Tibial nerve (tissue), 4 donors: ENCODE measurements around the gene NEMP1. TPM values are rescaled to one million over a fixed set of nuclear protein-coding genes. Genes with fewer than 3 reads are reported as not detected.

Experiments
- DNase-seq, 2 donors: peaks; one replicate each; pipeline ENCODE4 v3.0.0-alpha.2; 2019; ENCODE audit warnings: low spot score in 2 of 2
- H3K27ac ChIP-seq, 4 donors: fragments of 200-600 bp; sonication (generic) in 3 of 4; one replicate each; pipeline ENCODE4 v1.5.1; 2017 to 2019; ENCODE audit warnings: mild to moderate bottlenecking in 1 of 4
- H3K27me3 ChIP-seq, 2 donors: fragments of 200-600 bp; sonication (generic) in 1 of 2; one replicate each; pipeline versions ENCODE4 v1.5.1 to v1.6.0; 2017 to 2019
- H3K36me3 ChIP-seq, 3 donors: fragments of 200-600 bp; sonication (generic); one replicate each; pipeline ENCODE4 v1.5.1; 2018 to 2019
- H3K4me1 ChIP-seq, 4 donors: fragments of 200-600 bp; sonication (generic) in 3 of 4; one replicate each; pipeline ENCODE4 v1.5.1; 2017 to 2019
- H3K4me3 ChIP-seq, 4 donors: fragments of 200-600 bp; sonication (generic) in 3 of 4; one replicate each; pipeline ENCODE4 v1.5.1; 2017 to 2019; ENCODE audit warnings: mild to moderate bottlenecking in 1 of 4, moderate library complexity in 1 of 4
- H3K9me3 ChIP-seq, 4 donors: fragments of 200-600 bp; sonication (generic) in 3 of 4; one replicate each; pipeline ENCODE4 v1.5.1; 2017 to 2019
- EP300 ChIP-seq, 2 donors: sonication (generic); formaldehyde crosslinking; IDR thresholded peaks; one replicate each; pipeline ENCODE4 v1.6.1; 2017; ENCODE audit warnings: antibody characterized with exemption in 2 of 2, mild to moderate bottlenecking in 1 of 2
- POLR2A ChIP-seq, 2 donors: fragments of 450-650 bp; IDR thresholded peaks; one replicate each; pipeline ENCODE4 v1.6.1; 2017; ENCODE audit warnings: antibody characterized with exemption in 2 of 2, mild to moderate bottlenecking in 2 of 2, moderate library complexity in 2 of 2
- WGBS, 2 donors: methylation state at CpG; one replicate each; pipeline ENCODE4 v1.1.5; 2018; 5-methylcytosine and 5-hydroxymethylcytosine counted together
- total RNA-seq, 4 donors: library from RNA; depleted of rRNA; stranded (reverse); fragments of >200 nt; gene quantifications; one replicate each; pipeline ENCODE4 v1.1.0, GENCODE V29; 2016
- TF ChIP-seq, protein P1 (sequence below), 5 experiments: fragments of 200-600 bp in 3 of 5; fragments of 450-650 bp in 2 of 5; sonication (generic) in 3 of 5; IDR thresholded peaks; one replicate each; pipeline ENCODE4 v1.5.1; 2016 to 2019; ENCODE audit warnings: antibody characterized with exemption in 5 of 5, mild to moderate bottlenecking in 3 of 5, moderate library complexity in 2 of 5

Gene NEMP1
- total RNA-seq, 4 donors from 2014 or later, result 4.8 to 10.2 (median 6.6) TPM

DNA sequence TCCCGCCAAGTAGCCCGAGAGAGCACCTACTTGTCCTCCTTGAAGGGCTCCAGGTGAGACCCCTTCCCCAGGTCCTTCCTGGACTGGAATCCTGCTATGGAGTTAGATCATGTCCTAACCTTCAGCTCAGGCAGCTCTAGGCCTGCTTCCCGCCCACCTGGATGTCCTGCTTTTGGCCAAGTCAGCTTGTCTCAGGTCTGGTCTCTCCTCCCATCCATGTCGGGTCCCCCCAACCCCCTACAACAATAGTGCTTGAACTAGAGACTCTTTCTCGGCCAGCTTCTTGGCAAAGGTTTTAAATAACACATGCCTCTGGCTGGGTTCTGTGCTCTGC lies 13.9 kb upstream of the NEMP1 start:
- Histone ChIP-seq H3K27me3 (no peaks in the 10 kb centered on the region), H3K36me3 (peaks cover 0 to 62% (median 8%) of the 10 kb centered on the region in 3 donors), H3K4me1 (peaks cover 3 to 66% (median 47%) of the 10 kb centered on the region in 4 donors), H3K27ac (peak overlapping the region; percentile 76 to 99 (median 90)), H3K9me3 (no peaks in the 10 kb centered on the region), H3K4me3 (peak overlapping the region in 1 of 4 donors; percentile 82)
- WGBS, 2 donors, result 53 to 64% methylated on average over 5 of the region's 5 CpGs
- no peak for DNase-seq
- TF ChIP-seq EP300 (IDR thresholded peaks at IDR 0.05) (no peak), POLR2A (IDR thresholded peaks at IDR 0.05) (no peak)
- TF ChIP-seq, protein P1, sequence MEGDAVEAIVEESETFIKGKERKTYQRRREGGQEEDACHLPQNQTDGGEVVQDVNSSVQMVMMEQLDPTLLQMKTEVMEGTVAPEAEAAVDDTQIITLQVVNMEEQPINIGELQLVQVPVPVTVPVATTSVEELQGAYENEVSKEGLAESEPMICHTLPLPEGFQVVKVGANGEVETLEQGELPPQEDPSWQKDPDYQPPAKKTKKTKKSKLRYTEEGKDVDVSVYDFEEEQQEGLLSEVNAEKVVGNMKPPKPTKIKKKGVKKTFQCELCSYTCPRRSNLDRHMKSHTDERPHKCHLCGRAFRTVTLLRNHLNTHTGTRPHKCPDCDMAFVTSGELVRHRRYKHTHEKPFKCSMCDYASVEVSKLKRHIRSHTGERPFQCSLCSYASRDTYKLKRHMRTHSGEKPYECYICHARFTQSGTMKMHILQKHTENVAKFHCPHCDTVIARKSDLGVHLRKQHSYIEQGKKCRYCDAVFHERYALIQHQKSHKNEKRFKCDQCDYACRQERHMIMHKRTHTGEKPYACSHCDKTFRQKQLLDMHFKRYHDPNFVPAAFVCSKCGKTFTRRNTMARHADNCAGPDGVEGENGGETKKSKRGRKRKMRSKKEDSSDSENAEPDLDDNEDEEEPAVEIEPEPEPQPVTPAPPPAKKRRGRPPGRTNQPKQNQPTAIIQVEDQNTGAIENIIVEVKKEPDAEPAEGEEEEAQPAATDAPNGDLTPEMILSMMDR (IDR thresholded peaks at IDR 0.05), result no peak

DNA sequence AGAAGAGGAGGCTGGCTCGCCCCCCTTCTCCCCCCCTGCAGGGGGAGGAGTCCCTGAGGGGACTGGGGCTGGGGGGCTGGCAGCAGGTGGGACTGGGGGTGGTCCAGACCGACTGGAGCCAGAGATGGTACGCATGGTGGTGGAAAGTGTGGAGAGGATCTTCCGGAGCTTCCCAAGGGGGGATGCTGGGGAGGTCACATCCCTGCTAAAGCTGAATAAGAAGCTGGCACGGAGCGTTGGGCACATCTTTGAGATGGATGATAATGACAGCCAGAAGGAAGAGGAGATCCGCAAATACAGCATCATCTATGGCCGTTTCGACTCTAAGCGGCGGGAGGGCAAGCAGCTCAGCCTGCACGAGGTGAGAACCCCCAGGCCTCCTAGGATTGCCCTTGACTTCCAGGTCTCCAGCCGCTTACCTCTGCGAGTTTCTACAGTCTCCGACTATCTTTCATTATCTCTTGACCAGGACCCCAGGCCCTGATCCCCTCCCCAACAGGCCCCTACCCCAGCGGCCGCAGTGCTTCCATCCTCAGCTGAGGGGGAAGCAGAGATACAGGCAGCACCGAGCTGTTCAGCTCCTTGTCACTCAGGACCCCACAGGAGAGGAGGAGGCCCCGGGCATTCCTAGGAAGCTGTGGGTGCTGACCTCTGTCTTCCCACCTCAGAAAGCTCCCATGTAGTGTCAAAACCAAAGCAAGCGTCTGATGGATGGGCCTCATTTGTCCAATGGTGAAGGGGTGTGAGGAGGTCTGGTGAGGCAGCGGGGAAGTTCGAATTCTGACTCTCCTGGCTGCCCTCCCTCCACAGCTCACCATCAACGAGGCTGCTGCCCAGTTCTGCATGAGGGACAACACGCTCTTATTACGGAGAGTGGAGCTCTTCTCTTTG lies 13.3 kb upstream of the NEMP1 start:
- peak overlapping the region; percentile 81 to 100 (median 99) for H3K27ac ChIP-seq
- H3K36me3 ChIP-seq, result peaks cover 0 to 56% (median 8%) of the 10 kb centered on the region in 3 donors
- TF ChIP-seq EP300 (IDR thresholded peaks at IDR 0.05) (no peak), POLR2A (IDR thresholded peaks at IDR 0.05) (no peak)
- TF ChIP-seq, protein P1 (IDR thresholded peaks at IDR 0.05), result no peak
- H3K27me3 ChIP-seq, result no peaks in the 10 kb centered on the region
- peak overlapping the region in 1 of 4 donors; percentile 82 for H3K4me3 ChIP-seq
- DNase-seq, result no peak
- H3K9me3 ChIP-seq, result no peaks in the 10 kb centered on the region
- peaks cover 3 to 66% (median 47%) of the 10 kb centered on the region in 4 donors for H3K4me1 ChIP-seq
- 68 to 69% methylated on average over 24 to 25 of the region's 25 CpGs for whole genome bisulfite sequencing, 2 donors

DNA sequence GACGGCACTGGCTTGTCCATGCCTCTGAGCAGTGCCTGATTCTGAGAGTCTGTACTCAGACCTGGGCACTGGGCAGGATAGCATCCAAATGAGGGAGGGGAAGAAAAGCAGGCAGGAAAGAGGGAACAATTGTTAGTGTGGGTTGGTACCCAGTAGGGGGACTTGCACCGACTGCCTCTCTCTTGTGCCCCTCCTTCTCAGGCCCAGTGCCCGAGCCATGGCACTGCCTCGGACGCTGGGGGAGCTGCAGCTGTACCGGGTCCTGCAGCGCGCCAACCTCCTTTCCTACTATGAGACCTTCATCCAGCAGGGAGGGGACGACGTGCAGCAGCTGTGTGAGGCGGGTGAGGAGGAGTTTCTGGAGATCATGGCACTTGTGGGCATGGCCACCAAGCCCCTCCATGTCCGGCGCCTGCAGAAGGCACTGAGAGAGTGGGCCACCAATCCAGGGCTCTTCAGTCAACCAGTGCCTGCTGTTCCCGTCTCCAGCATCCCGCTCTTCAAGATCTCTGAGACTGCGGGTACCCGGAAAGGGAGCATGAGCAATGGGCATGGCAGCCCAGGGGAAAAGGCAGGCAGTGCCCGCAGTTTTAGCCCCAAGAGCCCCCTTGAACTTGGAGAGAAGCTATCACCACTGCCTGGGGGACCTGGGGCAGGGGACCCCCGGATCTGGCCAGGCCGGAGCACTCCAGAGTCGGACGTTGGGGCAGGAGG lies 12.5 kb upstream of the NEMP1 start:
- DNase-seq, result no peak
- peak overlapping the region; percentile 98 to 100 (median 99) for H3K27ac ChIP-seq
- H3K4me1 ChIP-seq, result peaks cover 3 to 65% (median 48%) of the 10 kb centered on the region in 4 donors

DNA sequence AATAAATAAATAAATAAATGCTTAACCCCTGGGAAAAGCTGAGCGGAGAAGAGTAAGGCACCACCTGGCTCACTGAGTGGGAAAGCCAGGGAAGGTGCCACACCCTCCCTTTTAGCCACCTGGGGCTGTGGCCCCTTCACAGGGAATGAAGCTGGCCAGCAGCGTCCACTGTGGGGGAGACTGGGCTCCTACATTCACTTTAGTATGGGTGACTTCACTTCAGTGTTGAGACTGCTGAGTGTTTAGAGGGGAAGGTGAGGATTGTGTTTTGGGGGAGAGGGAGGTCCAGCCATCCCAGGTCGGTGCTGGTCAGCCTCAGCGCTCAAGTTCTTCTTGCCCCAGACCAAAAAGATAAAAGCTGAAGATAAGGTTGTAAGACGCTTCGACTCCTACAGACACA lies 11.9 kb upstream of the NEMP1 start:
- Histone ChIP-seq H3K9me3 (no peaks in the 10 kb centered on the region), H3K27me3 (no peaks in the 10 kb centered on the region), H3K36me3 (peaks cover 0 to 42% (median 2%) of the 10 kb centered on the region in 3 donors), H3K27ac (peak overlapping the region; percentile 98 to 100 (median 99)), H3K4me3 (peak overlapping the region; percentile 75 to 95 (median 87)), H3K4me1 (peaks cover 3 to 65% (median 50%) of the 10 kb centered on the region in 4 donors)
- WGBS, 2 donors, result 33 to 36% methylated on average over 6 of the region's 6 CpGs
- no peak for DNase-seq
- TF ChIP-seq, protein P1 (IDR thresholded peaks at IDR 0.05), result no peak
- no peak for TF ChIP-seq EP300 (IDR thresholded peaks at IDR 0.05)
- TF ChIP-seq POLR2A (IDR thresholded peaks at IDR 0.05), result no peak

More for the DNA sequence above, 12.5 kb upstream of the NEMP1 start:
- WGBS, 2 donors, result 38 to 39% methylated on average over 22 of the region's 22 CpGs
- peak in 1 of 2 donors; percentile 23 for TF ChIP-seq POLR2A (IDR thresholded peaks at IDR 0.05)
- TF ChIP-seq, protein P1 (IDR thresholded peaks at IDR 0.05), result peak in 3 of 5 experiments; percentile 21 to 40 (median 24)
- peak in 1 of 2 donors; percentile 61 for TF ChIP-seq EP300 (IDR thresholded peaks at IDR 0.05)
- Histone ChIP-seq H3K9me3 (no peaks in the 10 kb centered on the region), H3K27me3 (no peaks in the 10 kb centered on the region), H3K36me3 (peaks cover 0 to 48% (median 8%) of the 10 kb centered on the region in 3 donors), H3K4me3 (peak overlapping the region in 3 of 4 donors; percentile 82 to 95 (median 92))
